SIG-M5 (cell line): ENCODE measurements around the gene TEX261.
"Not testable (repeated sequence)": the region's sequence is repeated elsewhere in the genome, so short reads cannot be mapped to it uniquely, and the experiment has no call there.

Experiments
- DNase-seq: peaks from one replicate; lab custom pipeline; 2025; lab: John Stamatoyannopoulos, UW

Gene TEX261

GRCh38 chr2:70994699-70995425 is at the start of gene TEX261:
Gene TEX261 (minus strand): TSS chr2:70994873. CDS start chr2:70994757, 116 bp downstream.
- DNase-seq = no peak

GRCh38 chr2:71043531-71044407 is 49.1 kb upstream of the TEX261 start:
- no peak for DNase-seq

GRCh38 chr2:71042287-71042686 is 47.6 kb upstream of the TEX261 start:
- no peak for DNase-seq

- not testable (repeated sequence) for DNase-seq
Measured at GRCh38 chr2:71036296-71036695, 41.6 kb upstream of the TEX261 start.

- DNase-seq = not testable (repeated sequence)
Measured at GRCh38 chr2:71023553-71024243, 29.0 kb upstream of the TEX261 start.

DNA sequence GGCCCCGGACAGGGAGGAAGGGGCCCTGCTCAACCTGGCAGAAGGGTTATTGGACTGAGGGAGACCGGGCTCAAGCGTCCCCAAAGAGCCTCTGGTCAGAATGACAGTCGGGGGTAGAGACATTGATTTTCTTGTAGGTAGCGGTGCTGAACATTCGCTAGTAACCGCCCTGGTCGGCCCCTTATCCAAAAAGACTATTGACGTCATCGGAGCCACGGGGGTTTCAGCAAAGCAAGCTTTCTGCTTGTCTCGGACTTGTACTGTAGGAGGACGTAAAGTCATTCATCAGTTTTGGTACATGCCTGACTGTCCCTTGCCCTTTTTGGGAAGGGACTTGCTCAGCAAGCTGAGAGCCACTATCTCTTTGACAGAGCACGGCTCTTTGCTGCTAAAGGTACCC is 26.7 kb upstream of the TEX261 start:
- not testable (repeated sequence) for DNase-seq

GRCh38 chr2:71019989-71020388 is 25.3 kb upstream of the TEX261 start:
- not testable (repeated sequence) for DNase-seq

DNA sequence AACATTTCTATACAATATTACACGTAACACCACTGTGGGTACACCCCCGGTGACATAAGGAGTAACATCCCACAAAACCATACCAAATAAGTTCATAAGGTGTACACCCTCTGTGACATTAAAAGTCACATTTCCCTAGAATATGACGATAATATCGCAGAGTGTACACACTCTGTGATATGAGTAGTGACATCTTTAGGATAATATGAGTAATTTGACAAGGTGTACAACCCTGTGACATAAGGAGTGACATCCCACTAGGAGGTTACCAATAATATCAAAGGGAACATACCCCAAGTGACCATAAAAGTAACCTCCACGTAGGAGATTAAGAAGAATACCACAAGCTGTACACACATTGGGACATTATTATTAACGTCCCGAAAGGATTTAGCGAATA is 24.0 kb upstream of the TEX261 start:
- no peak for DNase-seq

GRCh38 chr2:71011786-71012185 is 17.1 kb upstream of the TEX261 start:
- DNase-seq = not testable (repeated sequence)

- DNase-seq = no peak
Measured at GRCh38 chr2:71008342-71008741, 13.7 kb upstream of the TEX261 start.

GRCh38 chr2:71006955-71007799 is 12.5 kb upstream of the TEX261 start:
- no peak for DNase-seq

DNA sequence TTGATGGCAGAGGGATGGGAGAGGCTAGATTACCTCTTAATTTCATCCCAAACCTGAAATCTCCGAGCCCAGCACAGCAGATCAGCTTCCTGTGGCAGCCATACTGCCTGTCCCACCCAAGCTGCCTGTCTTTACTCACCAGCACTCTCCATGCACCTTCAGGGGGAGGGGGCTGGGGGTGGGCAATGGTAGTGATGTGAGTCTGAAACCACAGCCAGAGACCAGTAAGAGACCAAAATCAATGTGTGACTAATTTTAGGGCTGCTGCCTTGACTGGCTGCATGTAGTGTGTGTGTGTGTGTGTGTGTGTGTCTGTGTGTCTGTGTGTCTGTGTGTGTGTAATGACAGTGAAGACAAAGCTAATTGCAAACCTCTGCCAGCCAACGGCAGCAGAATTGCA is 11.7 kb upstream of the TEX261 start:
- DNase-seq = no peak

DNA sequence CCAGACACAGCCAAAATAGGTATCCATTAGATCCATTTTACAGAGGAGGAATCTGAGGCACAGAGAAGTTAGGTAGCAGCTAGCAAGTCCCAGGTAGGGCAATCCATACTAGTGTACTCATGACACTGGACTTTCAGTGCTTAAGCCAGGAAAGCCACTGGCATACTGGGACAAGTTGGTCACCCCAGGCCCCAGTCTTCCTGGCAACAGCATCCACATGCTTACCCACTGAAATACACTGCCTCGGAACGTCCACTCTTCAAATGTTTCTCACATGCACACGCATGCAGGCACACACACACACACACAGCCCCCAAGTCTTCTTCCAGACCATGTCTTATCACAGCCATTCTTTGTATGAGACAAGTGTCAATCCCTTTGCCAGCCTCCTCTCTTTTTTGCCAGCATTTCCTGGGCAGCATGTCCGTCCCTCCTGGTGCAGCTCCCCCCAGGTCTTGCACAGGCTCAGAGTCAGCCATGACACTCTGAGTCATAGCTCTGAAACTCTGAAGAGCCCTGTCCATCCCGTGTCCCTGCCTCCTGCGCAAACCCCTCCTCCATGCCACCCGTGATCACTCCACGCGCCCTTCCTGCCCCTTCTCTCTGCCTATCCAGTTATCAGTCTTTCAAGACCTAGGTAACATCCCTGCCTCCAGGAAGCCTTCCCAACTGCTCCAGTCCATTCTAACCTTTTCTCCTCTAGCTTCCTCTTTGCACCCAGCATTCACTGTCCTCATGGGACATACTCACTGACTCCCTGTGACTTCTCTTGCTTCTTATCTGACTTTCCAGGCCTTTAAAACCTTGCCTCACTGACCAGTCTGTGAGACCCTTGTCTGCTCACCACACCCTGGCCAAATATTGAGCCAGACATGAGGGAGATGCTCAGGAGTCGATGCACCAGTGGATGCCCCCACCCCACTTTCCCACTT is 10.9 kb upstream of the TEX261 start:
- no peak for DNase-seq

GRCh38 chr2:71004857-71005256 is 10.2 kb upstream of the TEX261 start:
- no peak for DNase-seq

DNA sequence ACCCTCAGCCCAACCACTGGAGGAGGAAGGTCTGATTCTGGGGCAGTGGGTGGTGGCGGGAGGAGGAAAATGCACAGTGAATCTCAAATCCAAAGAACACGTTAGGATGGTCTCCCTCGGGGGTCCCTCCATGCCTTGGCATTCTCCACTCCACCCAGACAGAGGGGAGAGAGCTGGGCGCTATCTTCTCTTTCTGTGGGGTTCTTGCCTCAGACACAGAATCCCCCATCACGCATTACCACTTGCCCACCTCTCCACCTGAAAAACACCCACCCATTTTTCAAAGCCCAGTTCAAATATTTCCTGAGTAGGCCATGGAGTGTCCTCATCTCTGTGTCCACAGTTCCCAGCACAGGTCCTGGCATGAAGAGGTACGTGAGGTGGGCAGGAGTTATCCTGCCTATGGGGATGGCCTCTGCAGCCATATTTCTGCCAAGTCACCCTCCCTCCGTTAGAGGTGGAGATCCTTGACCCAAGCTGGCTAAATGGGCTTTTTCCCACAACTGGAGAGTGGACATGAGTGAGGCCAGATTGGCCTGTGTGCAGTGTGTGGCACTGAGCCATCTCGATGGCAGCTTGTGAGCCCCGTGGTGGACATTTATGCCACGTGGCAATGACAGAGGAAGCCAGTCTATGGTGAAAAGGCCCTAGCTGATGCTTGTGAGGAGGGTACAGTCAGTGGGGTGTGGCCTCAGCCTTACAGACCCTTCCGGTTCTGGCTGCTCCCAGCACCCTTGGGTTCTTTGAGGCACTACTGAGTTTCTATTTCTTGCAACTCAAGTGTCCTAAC is 9.5 kb upstream of the TEX261 start:
- DNase-seq = no peak

DNA sequence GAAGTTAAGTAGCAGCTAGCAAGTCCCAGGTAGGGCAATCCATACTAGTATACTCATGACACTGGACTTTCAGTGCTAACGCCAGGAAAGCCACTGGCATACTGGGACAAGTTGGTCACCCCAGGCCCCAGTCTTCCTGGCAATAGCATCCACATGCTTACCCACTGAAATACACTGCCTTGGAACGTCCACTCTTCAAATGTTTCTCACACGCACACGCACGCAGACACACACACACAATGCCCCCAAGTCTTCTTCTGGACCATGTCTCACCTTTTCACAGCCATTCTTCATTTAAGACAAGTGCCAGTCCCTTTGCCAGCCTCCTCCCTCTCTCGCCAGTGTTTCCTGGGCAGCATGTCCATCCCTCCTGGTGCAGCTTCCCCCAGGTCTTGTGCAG is 8.7 kb upstream of the TEX261 start:
- no peak for DNase-seq

GRCh38 chr2:71001981-71002570 is 7.4 kb upstream of the TEX261 start:
- no peak for DNase-seq

- no peak for DNase-seq
Measured at GRCh38 chr2:71001592-71001927, 6.9 kb upstream of the TEX261 start.

DNA sequence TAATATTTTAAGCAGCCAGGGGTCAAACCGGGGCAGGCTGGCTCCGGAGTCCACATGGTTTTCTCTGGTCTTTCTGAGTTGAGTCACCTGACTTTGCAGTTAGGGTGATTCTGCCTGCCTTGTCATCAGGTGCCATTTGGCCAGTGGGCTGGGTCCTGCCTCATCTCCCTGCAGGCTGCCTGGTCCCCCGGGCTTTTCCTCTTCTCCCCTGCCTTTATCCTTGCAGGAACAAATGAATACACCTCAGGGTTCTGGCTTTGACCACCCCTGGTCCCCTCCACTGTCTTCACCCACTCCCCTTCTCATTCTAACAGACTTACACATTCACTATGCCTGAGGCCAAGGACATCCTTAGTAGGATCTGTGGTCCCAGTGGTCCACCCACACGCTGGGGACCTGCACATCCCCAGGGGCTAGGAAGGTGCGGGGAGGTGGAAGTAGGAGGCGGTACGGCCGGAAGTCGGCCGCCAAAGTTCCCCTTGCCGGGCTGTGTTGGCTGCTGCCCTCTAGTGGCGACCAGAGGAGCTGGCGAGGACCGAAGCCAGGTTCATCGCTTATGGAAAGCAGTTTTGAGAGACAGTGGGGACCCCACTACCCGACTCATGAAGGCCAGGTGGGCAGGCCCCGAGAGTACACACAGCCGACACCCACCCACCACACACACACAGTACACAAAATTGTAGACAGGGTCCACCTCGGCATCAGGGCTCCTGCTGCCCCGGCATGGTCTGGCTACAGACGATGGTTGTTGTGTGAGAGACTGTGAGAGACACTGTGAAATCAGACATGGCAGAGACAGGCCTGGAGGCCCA is 6.3 kb upstream of the TEX261 start:
- no peak for DNase-seq
